Osteocyte (in vitro differentiated cells): ENCODE measurements around the gene ARHGAP27. TPM values are rescaled to one million over a fixed set of nuclear protein-coding genes. Genes with fewer than 3 reads are reported as not detected.

Experiments
- DNase-seq: peaks from one replicate; pipeline ENCODE4 v3.0.0; 2021; ENCODE audit warnings: mixed read lengths; ENCODE audit not compliant: unreplicated experiment; ENCODE audit errors: extremely low spot score
- H3K27ac Mint-ChIP-seq: one replicate; pipeline ENCODE4 v1.8.0; 2021; ENCODE audit warnings: mild to moderate bottlenecking, mixed read lengths; ENCODE audit not compliant: unreplicated experiment
- H3K27me3 Mint-ChIP-seq: one replicate; pipeline ENCODE4 v1.8.0; 2021; ENCODE audit warnings: mixed read lengths; ENCODE audit not compliant: unreplicated experiment
- H3K36me3 Mint-ChIP-seq: one replicate; pipeline ENCODE4 v1.8.0; 2021; ENCODE audit warnings: mixed read lengths; ENCODE audit not compliant: unreplicated experiment
- H3K4me1 Mint-ChIP-seq: one replicate; pipeline ENCODE4 v1.8.0; 2021; ENCODE audit warnings: mixed read lengths; ENCODE audit not compliant: unreplicated experiment
- H3K4me3 Mint-ChIP-seq: one replicate; pipeline ENCODE4 v1.8.0; 2021; ENCODE audit warnings: mild to moderate bottlenecking, moderate library complexity, mixed read lengths; ENCODE audit not compliant: unreplicated experiment
- H3K9me3 Mint-ChIP-seq: one replicate; pipeline ENCODE4 v1.8.0; 2021; ENCODE audit warnings: mixed read lengths; ENCODE audit not compliant: unreplicated experiment
- total RNA-seq: library from RNA; stranded (reverse); gene quantifications from 2 replicates; pipeline ENCODE4 v1.2.1, GENCODE V29; 2021
- TF ChIP-seq, protein P1 (sequence below): fragments of 200-600 bp; sonication (generic); IDR thresholded peaks from 2 replicates; pipeline ENCODE4 v1.5.0; 2021; ENCODE audit warnings: antibody characterized with exemption, mild to moderate bottlenecking, moderate library complexity

Gene ARHGAP27
- total RNA-seq, 1 donor from 2014 or later = 1.6 TPM

- peaks cover 10% of the 10 kb centered on the region for H3K27me3 Mint-ChIP-seq
- H3K27ac Mint-ChIP-seq = no peak overlapping the region
- no peak overlapping the region for H3K4me3 Mint-ChIP-seq
- H3K36me3 Mint-ChIP-seq = no peaks in the 10 kb centered on the region
- TF ChIP-seq, protein P1, sequence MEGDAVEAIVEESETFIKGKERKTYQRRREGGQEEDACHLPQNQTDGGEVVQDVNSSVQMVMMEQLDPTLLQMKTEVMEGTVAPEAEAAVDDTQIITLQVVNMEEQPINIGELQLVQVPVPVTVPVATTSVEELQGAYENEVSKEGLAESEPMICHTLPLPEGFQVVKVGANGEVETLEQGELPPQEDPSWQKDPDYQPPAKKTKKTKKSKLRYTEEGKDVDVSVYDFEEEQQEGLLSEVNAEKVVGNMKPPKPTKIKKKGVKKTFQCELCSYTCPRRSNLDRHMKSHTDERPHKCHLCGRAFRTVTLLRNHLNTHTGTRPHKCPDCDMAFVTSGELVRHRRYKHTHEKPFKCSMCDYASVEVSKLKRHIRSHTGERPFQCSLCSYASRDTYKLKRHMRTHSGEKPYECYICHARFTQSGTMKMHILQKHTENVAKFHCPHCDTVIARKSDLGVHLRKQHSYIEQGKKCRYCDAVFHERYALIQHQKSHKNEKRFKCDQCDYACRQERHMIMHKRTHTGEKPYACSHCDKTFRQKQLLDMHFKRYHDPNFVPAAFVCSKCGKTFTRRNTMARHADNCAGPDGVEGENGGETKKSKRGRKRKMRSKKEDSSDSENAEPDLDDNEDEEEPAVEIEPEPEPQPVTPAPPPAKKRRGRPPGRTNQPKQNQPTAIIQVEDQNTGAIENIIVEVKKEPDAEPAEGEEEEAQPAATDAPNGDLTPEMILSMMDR = no peak
- H3K9me3 Mint-ChIP-seq = no peaks in the 10 kb centered on the region
- H3K4me1 Mint-ChIP-seq = peaks cover 3% of the 10 kb centered on the region
- DNase-seq = no peak
Measured at GRCh38 chr17:45398800-45399199, 33.9 kb downstream of the ARHGAP27 start.

DNA sequence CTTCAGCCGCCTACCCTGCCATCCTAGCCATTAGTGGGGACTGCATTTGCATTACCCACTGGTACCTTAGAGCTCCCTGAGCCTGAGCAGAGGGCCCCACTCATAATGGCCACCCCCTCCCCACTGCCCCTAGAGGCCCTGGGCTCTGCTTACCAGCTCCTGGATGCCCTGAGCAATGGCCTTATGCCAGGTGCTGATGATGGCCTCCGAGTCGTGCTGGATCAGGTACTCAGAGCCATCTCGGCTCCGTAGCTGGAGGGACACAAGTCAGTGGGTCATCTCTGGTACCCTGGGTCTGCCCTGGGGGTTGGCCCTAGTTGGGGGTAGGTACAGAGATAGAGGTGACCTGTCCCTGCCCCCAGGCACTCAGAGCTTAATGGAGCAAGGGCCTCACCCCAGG is 34.9 kb downstream of the ARHGAP27 start:
- H3K27me3 Mint-ChIP-seq = peaks cover 10% of the 10 kb centered on the region
- H3K27ac Mint-ChIP-seq = no peak overlapping the region
- peaks cover 3% of the 10 kb centered on the region for H3K4me1 Mint-ChIP-seq
- H3K4me3 Mint-ChIP-seq = no peak overlapping the region
- TF ChIP-seq, protein P1 = no peak
- H3K9me3 Mint-ChIP-seq = no peaks in the 10 kb centered on the region
- DNase-seq = no peak
- no peaks in the 10 kb centered on the region for H3K36me3 Mint-ChIP-seq

- Mint-ChIP-seq H3K4me1 (peaks cover 3% of the 10 kb centered on the region), H3K27me3 (peaks cover 9% of the 10 kb centered on the region), H3K9me3 (no peaks in the 10 kb centered on the region), H3K27ac (no peak overlapping the region), H3K4me3 (no peak overlapping the region), H3K36me3 (no peaks in the 10 kb centered on the region)
- TF ChIP-seq, protein P1 = no peak
- DNase-seq = no peak
Measured at GRCh38 chr17:45396496-45397205, 36.0 kb downstream of the ARHGAP27 start.

- Mint-ChIP-seq H3K27ac (no peak overlapping the region), H3K27me3 (peaks cover 5% of the 10 kb centered on the region), H3K4me3 (no peak overlapping the region), H3K9me3 (no peaks in the 10 kb centered on the region), H3K4me1 (peaks cover 3% of the 10 kb centered on the region), H3K36me3 (no peaks in the 10 kb centered on the region)
- no peak for DNase-seq
- TF ChIP-seq, protein P1 = no peak
Measured at GRCh38 chr17:45395569-45396415, 36.9 kb downstream of the ARHGAP27 start.
